HepG2 (cell line): ENCODE data around the gene MAMDC2. TPM values are rescaled to one million over a fixed set of nuclear protein-coding genes. Genes with fewer than 3 reads are reported as not detected.

Source experiments
- ATAC-seq: fragments of 200-7000 bp; cut with Tn5 transposase; 3 replicates; pipeline ENCODE4 v1.9.1; 2020; ENCODE audit warnings: mild to moderate bottlenecking, moderate library complexity
- BruUV-seq: library from RNA; stranded (reverse); fragments of 400-500 nt; replicated peaks from 2 replicates; lab custom pipeline; 2021; lab: Mats Ljungman, UMichigan
- CTCF ChIA-PET: fragments of 300-600 bp; formaldehyde crosslinking; extraction: SDS; loops from one replicate; lab custom pipeline; 2021; ENCODE audit warnings: low total read pairs, inconsistent platforms, low intra/inter-chr PET ratio; lab: Yijun Ruan, JAX
- POLR2A ChIA-PET: fragments of 350-600 bp; sonication (Branson Sonifier 250); formaldehyde crosslinking; loops from one replicate; lab custom pipeline; 2020; ENCODE audit warnings: antibody characterized with exemption, inconsistent platforms; lab: Yijun Ruan, JAX
- DNase-seq: peaks from one replicate; pipeline ENCODE4 v3.0.0-alpha.2; 2015; ENCODE audit warnings: low spot score
- FAIRE-seq: peaks from 3 replicates; lab custom pipeline; 2011; peaks lifted over from hg19 to GRCh38; lab: Jason Lieb, UNC
- H2AFZ ChIP-seq: one replicate; pipeline ENCODE4 v1.6.1; 2011; ENCODE audit warnings: low read length, inconsistent platforms
- H3K27ac ChIP-seq: fragments of 300-600 bp; 3 replicates; pipeline ENCODE4 v1.8.0; 2011; ENCODE audit warnings: mixed run types, mild to moderate bottlenecking, mixed read lengths, low read length, inconsistent platforms; ENCODE audit not compliant: insufficient read depth; ENCODE audit errors: extremely low read length
- H3K27me3 ChIP-seq, 2 experiments: fragments of 200-600 bp in 1 of 2; 2 replicates in 1 of 2; 3 replicates in 1 of 2; pipeline versions ENCODE4 v1.6.0 to v1.8.0; 2011; ENCODE audit warnings: low read length in 2 of 2, mild to moderate bottlenecking in 2 of 2, moderate library complexity in 2 of 2, inconsistent platforms in 1 of 2; ENCODE audit not compliant: insufficient read depth in 2 of 2, control insufficient read depth in 1 of 2
- H3K36me3 ChIP-seq, 2 experiments: fragments of 200-600 bp in 1 of 2; replicated peaks in 1 of 2; 2 replicates in 1 of 2; 3 replicates in 1 of 2; pipeline versions ENCODE4 v1.5.1 to v1.8.0; 2011; ENCODE audit warnings: low read length in 2 of 2, inconsistent platforms in 1 of 2; ENCODE audit not compliant: insufficient read depth in 2 of 2, control insufficient read depth in 1 of 2
- H3K4me1 ChIP-seq: 2 replicates; pipeline ENCODE4 v1.5.1; 2012; ENCODE audit warnings: low read length, inconsistent platforms; ENCODE audit not compliant: insufficient read depth
- H3K4me2 ChIP-seq: 2 replicates; pipeline ENCODE4 v1.6.0; 2011; ENCODE audit warnings: low read depth, low read length, inconsistent platforms
- H3K4me3 ChIP-seq, 3 experiments: fragments of 200-600 bp in 1 of 3; sonication (generic), shearing (Covaris generic) in 1 of 3; replicated peaks in 1 of 3; 2 replicates each; pipeline ENCODE4 v1.5.1; 2011 to 2016; ENCODE audit warnings: low read length in 3 of 3, inconsistent platforms in 2 of 3, low read depth in 2 of 3, mild to moderate bottlenecking in 2 of 3, control low read depth in 1 of 3, mixed read lengths in 1 of 3; ENCODE audit not compliant: insufficient read depth in 1 of 3
- H3K79me2 ChIP-seq: one replicate; pipeline ENCODE4 v1.6.1; 2011; ENCODE audit warnings: low read length, inconsistent platforms; ENCODE audit not compliant: insufficient read depth
- H3K9ac ChIP-seq: 2 replicates; pipeline ENCODE4 v1.6.0; 2011; ENCODE audit warnings: mild to moderate bottlenecking, low read depth, low read length, inconsistent platforms; ENCODE audit not compliant: insufficient read depth
- H3K9me3 ChIP-seq: 2 replicates; pipeline ENCODE4 v1.5.1; 2012; ENCODE audit warnings: mild to moderate bottlenecking, low read length
- H4K20me1 ChIP-seq: 2 replicates; pipeline ENCODE4 v1.6.0; 2011; ENCODE audit warnings: inconsistent platforms, mild to moderate bottlenecking, low read length, moderate library complexity; ENCODE audit not compliant: insufficient read depth
- RFXAP ChIP-seq: sonication (generic); formaldehyde crosslinking; IDR thresholded peaks from 2 replicates; pipeline ENCODE4 v1.4.0; 2020; ENCODE audit warnings: missing genetic modification reagents, borderline replicate concordance
- SPEN ChIP-seq: sonication (generic); formaldehyde crosslinking; IDR thresholded peaks from 2 replicates; pipeline ENCODE4 v1.5.1; 2020; ENCODE audit warnings: low read depth, mild to moderate bottlenecking, missing genetic modification reagents
- ZBTB25 ChIP-seq: IDR thresholded peaks from 2 replicates; pipeline ENCODE4 v1.6.1; 2018; ENCODE audit warnings: missing genetic modification reagents
- ZNF142 ChIP-seq: sonication (generic); formaldehyde crosslinking; IDR thresholded peaks from 2 replicates; pipeline ENCODE4 v1.4.0; 2020; ENCODE audit warnings: missing genetic modification reagents
- ZNF562 ChIP-seq: sonication (generic); formaldehyde crosslinking; IDR thresholded peaks from 2 replicates; pipeline ENCODE4 v1.8.0; 2022; ENCODE audit warnings: missing genetic modification reagents, borderline replicate concordance
- ZNF710 ChIP-seq: sonication (generic); formaldehyde crosslinking; IDR thresholded peaks from 2 replicates; pipeline ENCODE4 v1.5.0; 2020; ENCODE audit warnings: mild to moderate bottlenecking, missing genetic modification reagents, borderline replicate concordance
- WGBS: methylation state at CpG from one replicate; pipeline ENCODE4 v1.1.6; 2017; ENCODE audit warnings: low lambda C conversion rate; 5-methylcytosine and 5-hydroxymethylcytosine counted together
- in situ Hi-C: cut with HindIII; loops from 2 replicates; pipeline ENCODE4 v1.10.0; 2017; ENCODE audit warnings: low pct_unique_long_range_greater_than_20kb; ENCODE audit not compliant: extremely low pct_ligation_motif_present
- intact Hi-C: fragments of 100-400 bp; cut with micrococcal nuclease; formaldehyde crosslinking; loops from one replicate; pipeline ENCODE4 v1.10.0; 2022; ENCODE audit not compliant: unreplicated experiment
- polyA plus RNA-seq, 8 experiments: library from polyadenylated mRNA; depleted of rRNA in 3 of 8; stranded (reverse) in 7 of 8; unstranded in 1 of 8; fragments of >200 nt; fragmentation: Illumina TruSeq in 4 of 8; extraction: Trizol in 4 of 8; gene quantifications; 2 replicates each; pipeline versions ENCODE4 v1.2.1 to v1.2.3, GENCODE V29; 2011 to 2016; ENCODE audit warnings: low read depth in 4 of 8, missing spikeins in 1 of 8, mixed read lengths in 1 of 8; ENCODE audit not compliant: insufficient read depth in 1 of 8
- total RNA-seq, 5 experiments: library from RNA; depleted of rRNA; stranded (reverse); fragments of >200 nt; fragmentation: Illumina TruSeq; extraction: Trizol; gene quantifications; 2 replicates each; pipeline ENCODE4 v1.2.3, GENCODE V29; 2016; ENCODE audit warnings: low read depth in 1 of 5

MAMDC2 gene
- total and polyA plus RNA-seq, 2 of the 13 experiments (the other 11 are each of a cell fraction or from before 2014, with no cell fraction given): not detected

GRCh38 chr9:70066418-70066817 lies 22.8 kb downstream of the MAMDC2 start (continued):
- no peak for TF ChIP-seq ZNF142

- no peaks in the 10 kb centered on the region for H3K4me1 ChIP-seq
- 20% methylated on average over 1 of the region's 2 CpGs for WGBS
- H3K79me2 ChIP-seq: no peaks in the 10 kb centered on the region
- BruUV-seq: no TSS peak
- TF ChIP-seq ZNF562 (CRISPR knock-in tag) (no peak), ZNF710 (no peak), SPEN (CRISPR knock-in tag) (no peak), ZBTB25 (CRISPR knock-in tag) (no peak), RFXAP (CRISPR knock-in tag) (no peak)
- TF ChIP-seq, all 625 proteins: peak for 0
- Histone ChIP-seq H3K4me2 (no peak overlapping the region), H3K4me3 (no peak overlapping the region), H3K27ac (no peak overlapping the region), H4K20me1 (no peaks in the 10 kb centered on the region), H2AFZ (no peak overlapping the region), H3K9me3 (no peaks in the 10 kb centered on the region), H3K27me3 (0 out of 5 replicates have a peak, but pooled peaks cover 0 to 3% of the 10 kb centered on the region in 2 experiments), H3K9ac (no peak overlapping the region), H3K36me3 (no peaks in the 10 kb centered on the region)
- DNase-seq (no peak), ATAC-seq (no peak), FAIRE-seq (no peak)
- in situ Hi-C loops: no loop called here
- CTCF ChIA-PET: no interaction called here
- POLR2A ChIA-PET: no interaction called here
- intact Hi-C loops: no loop called here
These were observed 23.2 kb downstream of the MAMDC2 start for GRCh38 chr9:70066874-70067273.
